Esophagus muscularis mucosa (tissue), 4 donors: Measurements from ENCODE around the gene EGR1.

Source experiments
- CTCF ChIP-seq, 3 experiments: fragments of 200-600 bp in 2 of 3; fragments of 450-650 bp in 1 of 3; sonication (generic) in 2 of 3; IDR thresholded peaks; one replicate each; pipeline ENCODE4 v1.5.1; 2017 to 2019; ENCODE audit warnings: antibody characterized with exemption in 3 of 3, mild to moderate bottlenecking in 2 of 3, moderate library complexity in 1 of 3
- EP300 ChIP-seq: sonication (generic); formaldehyde crosslinking; IDR thresholded peaks from one replicate; pipeline ENCODE4 v1.6.1; 2017; ENCODE audit warnings: antibody characterized with exemption
- POLR2A ChIP-seq: fragments of 450-650 bp; IDR thresholded peaks from one replicate; pipeline ENCODE4 v1.6.1; 2017; ENCODE audit warnings: antibody characterized with exemption, moderate library complexity, mild to moderate bottlenecking, low read depth
- POLR2AphosphoS5 ChIP-seq, 2 donors: sonication (generic); formaldehyde crosslinking; IDR thresholded peaks; one replicate each; pipeline ENCODE4 v1.6.1; 2017; ENCODE audit warnings: antibody characterized with exemption in 2 of 2

GRCh38 chr5:138491284-138491648, 26.0 kb downstream of the EGR1 start:
- no peak for TF ChIP-seq CTCF (IDR thresholded peaks at IDR 0.05)
- no peak for TF ChIP-seq POLR2A
- TF ChIP-seq POLR2AphosphoS5 (IDR thresholded peaks at IDR 0.05): no peak
- no peak for TF ChIP-seq EP300
